ENCODE data around the gene CRY2. TPM values are rescaled to one million over a fixed set of nuclear protein-coding genes. Genes with fewer than 3 reads are reported as not detected.

The CRY2 gene
- total and polyA plus RNA-seq, 2 experiments from 2014 or later: 9.5 to 15.4 TPM

DNA sequence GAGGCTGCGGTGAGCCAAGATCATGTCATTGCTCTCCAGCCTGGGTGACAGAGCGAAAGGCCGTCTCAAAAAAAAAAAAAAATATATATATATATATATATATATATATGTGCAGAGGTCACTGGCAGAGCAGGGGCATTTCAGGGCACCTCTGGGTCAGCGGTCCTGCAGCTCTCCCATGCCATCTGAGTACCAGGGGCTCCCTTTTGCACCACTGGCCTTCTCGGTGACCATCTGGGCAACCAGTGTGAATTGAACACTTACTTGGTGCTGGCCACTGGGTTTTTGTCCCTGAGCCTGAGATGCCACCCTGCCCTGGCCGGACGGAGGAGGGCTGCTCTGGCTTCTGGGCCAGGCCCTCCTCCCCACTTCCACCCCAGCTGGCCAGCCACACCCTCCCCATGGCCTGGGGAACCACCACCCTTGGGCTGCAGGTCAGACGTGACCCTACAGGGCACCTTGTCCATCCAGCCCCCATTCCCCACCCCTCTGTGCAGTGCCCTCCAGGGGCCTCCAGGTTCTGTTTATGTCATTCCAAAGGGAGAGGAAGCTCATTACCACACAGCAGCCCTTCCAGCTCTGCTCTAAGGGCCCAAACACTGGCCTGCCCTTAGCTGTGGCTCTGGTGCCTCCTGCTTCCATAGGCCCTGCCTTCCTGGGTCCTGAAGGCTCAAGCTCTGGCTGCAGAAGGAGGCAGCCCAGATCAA lies 48.4 kb downstream of the CRY2 start (continued):
- TF ChIP-seq, protein P1, sequence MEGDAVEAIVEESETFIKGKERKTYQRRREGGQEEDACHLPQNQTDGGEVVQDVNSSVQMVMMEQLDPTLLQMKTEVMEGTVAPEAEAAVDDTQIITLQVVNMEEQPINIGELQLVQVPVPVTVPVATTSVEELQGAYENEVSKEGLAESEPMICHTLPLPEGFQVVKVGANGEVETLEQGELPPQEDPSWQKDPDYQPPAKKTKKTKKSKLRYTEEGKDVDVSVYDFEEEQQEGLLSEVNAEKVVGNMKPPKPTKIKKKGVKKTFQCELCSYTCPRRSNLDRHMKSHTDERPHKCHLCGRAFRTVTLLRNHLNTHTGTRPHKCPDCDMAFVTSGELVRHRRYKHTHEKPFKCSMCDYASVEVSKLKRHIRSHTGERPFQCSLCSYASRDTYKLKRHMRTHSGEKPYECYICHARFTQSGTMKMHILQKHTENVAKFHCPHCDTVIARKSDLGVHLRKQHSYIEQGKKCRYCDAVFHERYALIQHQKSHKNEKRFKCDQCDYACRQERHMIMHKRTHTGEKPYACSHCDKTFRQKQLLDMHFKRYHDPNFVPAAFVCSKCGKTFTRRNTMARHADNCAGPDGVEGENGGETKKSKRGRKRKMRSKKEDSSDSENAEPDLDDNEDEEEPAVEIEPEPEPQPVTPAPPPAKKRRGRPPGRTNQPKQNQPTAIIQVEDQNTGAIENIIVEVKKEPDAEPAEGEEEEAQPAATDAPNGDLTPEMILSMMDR (conservative IDR thresholded peaks at IDR 0.05; ENCODE audit: low read depth in 2 of 2): no peak
- no peak for TF ChIP-seq JUNB (IDR thresholded peaks at IDR 0.05; ENCODE audit: unreplicated experiment)

DNA sequence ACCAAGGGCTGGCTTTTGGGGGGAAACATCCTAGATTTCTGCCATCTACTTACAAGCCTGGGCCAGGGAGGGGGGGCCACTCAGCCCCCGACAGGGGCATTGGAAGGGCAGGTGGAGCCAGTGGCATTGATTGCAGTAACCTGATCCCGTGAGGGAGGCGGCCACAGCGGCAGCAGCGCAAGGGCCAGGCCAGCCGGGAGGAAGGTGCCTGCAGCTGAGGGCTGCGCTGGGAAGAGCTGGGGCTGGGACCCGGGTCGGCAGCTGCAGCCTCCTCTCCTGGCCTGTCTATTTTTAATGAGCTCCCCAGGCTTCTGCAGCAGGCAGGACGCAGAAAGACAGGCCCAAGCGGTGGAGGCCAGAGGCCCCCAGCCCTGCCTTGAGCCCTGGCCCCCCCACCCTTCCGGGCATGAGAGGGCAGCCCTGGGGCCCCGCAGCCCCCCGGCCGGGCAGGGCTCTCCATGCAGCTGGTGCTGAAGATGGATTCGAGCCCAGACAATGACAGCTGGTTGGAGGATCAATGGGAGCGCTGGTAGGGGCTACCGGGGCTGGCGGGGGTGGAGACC lies 49.2 kb downstream of the CRY2 start:
- H3K79me2 ChIP-seq (replicated peaks; ENCODE audit: insufficient read depth): no peaks in the 10 kb centered on the region; the same call in 1 of the 2 replicates
- peaks cover 44% of the 10 kb centered on the region for H3K4me1 Mint-ChIP-seq
- H3K4me2 ChIP-seq: peak overlapping the region; percentile 74
- no peaks in the 10 kb centered on the region for H3K9me2 ChIP-seq (ENCODE audit: insufficient read depth)
- peak overlapping the region; percentile 36; the same call in 2 of the 3 replicates for H3K4me3 Mint-ChIP-seq
- no peaks in the 10 kb centered on the region for H3K36me3 ChIP-seq (ENCODE audit: insufficient read depth)
- H3K27me3 Mint-ChIP-seq (ENCODE audit: insufficient read depth, low read depth, poor library complexity): peaks cover 17% of the 10 kb centered on the region
- H3K27ac ChIP-seq (ENCODE audit: low read depth): no peak overlapping the region
- DNase-seq (ENCODE audit: low spot score) (peak; percentile 85), ATAC-seq (peak; percentile 66)
- H3F3A ChIP-seq (replicated peaks; ENCODE audit: low read depth): 0 out of 2 replicates have a peak, but pooled peaks cover 5% of the 10 kb centered on the region
- H2AFZ ChIP-seq: no peak overlapping the region
- no peaks in the 10 kb centered on the region; the same call in 2 of the 3 replicates for H3K36me3 Mint-ChIP-seq (ENCODE audit: low read depth)
- peaks cover 31% of the 10 kb centered on the region for H3K4me1 ChIP-seq (ENCODE audit: insufficient read depth)
- TF ChIP-seq NANOG (IDR thresholded peaks at IDR 0.05; ENCODE audit: borderline replicate concordance) (no peak), EZH2phosphoT487 (IDR thresholded peaks at IDR 0.05; ENCODE audit: unreplicated experiment) (no peak), EZH2 (IDR thresholded peaks at IDR 0.05; ENCODE audit: low read depth, unreplicated experiment) (no peak), CREB1 (CRISPR knock-in tag; IDR thresholded peaks at IDR 0.05; ENCODE audit: low read depth) (no peak)
- TF ChIP-seq, protein P2, sequence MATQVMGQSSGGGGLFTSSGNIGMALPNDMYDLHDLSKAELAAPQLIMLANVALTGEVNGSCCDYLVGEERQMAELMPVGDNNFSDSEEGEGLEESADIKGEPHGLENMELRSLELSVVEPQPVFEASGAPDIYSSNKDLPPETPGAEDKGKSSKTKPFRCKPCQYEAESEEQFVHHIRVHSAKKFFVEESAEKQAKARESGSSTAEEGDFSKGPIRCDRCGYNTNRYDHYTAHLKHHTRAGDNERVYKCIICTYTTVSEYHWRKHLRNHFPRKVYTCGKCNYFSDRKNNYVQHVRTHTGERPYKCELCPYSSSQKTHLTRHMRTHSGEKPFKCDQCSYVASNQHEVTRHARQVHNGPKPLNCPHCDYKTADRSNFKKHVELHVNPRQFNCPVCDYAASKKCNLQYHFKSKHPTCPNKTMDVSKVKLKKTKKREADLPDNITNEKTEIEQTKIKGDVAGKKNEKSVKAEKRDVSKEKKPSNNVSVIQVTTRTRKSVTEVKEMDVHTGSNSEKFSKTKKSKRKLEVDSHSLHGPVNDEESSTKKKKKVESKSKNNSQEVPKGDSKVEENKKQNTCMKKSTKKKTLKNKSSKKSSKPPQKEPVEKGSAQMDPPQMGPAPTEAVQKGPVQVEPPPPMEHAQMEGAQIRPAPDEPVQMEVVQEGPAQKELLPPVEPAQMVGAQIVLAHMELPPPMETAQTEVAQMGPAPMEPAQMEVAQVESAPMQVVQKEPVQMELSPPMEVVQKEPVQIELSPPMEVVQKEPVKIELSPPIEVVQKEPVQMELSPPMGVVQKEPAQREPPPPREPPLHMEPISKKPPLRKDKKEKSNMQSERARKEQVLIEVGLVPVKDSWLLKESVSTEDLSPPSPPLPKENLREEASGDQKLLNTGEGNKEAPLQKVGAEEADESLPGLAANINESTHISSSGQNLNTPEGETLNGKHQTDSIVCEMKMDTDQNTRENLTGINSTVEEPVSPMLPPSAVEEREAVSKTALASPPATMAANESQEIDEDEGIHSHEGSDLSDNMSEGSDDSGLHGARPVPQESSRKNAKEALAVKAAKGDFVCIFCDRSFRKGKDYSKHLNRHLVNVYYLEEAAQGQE (IDR thresholded peaks at IDR 0.05; ENCODE audit: unreplicated experiment): peak; percentile 59
- H3K27me3 ChIP-seq (ENCODE audit: insufficient read depth): peaks cover 3% of the 10 kb centered on the region; the same call in 1 of the 2 replicates
- no peak overlapping the region for H3K27ac Mint-ChIP-seq
- H3K9me3 Mint-ChIP-seq: no peaks in the 10 kb centered on the region
- peaks cover 11% of the 10 kb centered on the region for H4K20me1 ChIP-seq (replicated peaks; ENCODE audit: insufficient read depth)
- peak overlapping the region; percentile 37 for H3K4me3 ChIP-seq

Data from GM23338 (cell line).